LNCAP (cell line): ENCODE data around the gene ABCC4.

ENCODE experiments used
- CTCF ChIP-seq: fragments of 450-650 bp; IDR thresholded peaks from 2 replicates; pipeline ENCODE4 v1.5.1; 2017; ENCODE audit warnings: mild to moderate bottlenecking

Gene ABCC4

DNA sequence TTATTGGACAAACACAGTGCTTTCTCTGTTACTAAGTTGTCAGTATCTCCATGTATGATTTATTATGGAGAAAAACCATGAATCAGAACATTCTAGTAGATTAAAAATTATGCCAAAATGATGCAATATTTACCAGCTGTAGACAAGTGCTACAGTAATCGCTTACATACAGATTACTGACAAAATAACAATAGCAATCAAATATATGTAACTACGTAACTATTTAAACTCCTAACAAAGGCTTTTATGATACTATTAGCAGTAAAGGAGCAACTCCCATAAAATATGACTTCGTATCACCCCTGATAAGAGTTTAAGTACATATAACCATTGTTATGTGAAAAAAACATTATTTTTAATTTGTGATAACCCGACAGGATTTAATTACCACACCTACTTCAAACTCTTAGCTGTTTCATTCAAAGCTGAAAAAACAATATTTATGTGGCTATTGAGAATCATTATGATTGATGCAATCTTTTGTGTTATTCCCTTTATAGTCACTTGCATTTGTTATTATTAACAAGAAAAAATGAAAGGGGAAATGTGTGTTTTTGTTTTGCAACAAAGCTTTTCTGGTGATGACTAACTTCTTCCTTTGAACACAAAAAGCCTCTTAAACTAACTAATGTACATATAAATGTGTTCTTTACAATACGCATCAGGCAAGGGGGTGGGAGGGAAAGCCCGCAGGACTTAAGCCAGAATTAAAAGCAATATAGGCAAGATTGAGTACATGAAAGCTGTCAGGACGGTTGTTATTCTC lies 147.4 kb downstream of the ABCC4 start:
- TF ChIP-seq CTCF, result no peak

DNA sequence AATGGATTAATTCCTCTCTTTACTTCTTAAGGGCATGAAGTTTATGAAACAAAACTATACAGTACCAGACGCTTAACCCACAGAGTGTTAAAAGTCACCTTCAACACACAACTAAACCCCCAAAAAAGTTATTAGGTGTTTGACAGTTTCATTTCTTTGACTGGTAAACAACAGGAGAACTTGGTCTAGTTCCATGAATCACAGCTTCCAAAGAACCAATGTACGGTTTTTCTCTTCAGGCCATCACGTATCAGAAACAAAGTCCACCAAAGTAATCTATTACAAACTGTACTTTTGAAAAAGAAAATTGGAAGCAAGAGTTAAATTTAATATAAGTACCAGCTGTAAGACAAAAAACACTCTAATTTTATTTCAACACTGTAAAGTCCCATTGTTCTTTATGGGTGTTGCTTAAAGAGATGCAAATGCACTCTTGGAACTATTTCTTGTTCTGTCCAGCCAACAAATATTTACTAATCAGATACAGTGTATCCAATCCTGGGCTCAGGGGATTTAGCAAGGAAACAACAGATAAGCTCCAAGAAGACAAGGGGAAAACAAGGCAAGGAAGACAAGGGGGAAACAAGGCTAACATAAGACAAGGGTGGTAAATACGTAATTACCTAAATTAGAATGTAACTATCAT lies 149.2 kb downstream of the ABCC4 start:
- no peak for TF ChIP-seq CTCF

DNA sequence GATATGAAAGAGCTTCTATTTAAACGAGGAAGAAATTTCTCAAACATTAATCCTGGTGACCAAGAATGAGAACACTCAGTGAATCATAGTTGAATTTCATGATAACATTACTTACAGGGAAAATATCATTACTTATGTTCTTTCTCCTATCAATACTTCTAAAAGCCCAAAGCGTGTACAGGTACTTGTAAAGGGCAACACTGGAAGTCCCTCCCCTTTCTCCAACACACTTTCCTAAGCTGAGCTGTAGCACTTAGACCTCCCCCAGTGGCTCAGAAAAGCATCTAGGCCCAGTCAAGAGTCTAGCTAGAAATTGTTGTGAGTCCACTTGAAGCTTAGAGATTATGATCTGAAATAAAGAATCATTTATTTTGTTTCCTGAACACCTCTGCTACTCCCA lies 150.7 kb downstream of the ABCC4 start:
- TF ChIP-seq CTCF, result no peak

- no peak for TF ChIP-seq CTCF
Observed at GRCh38 chr13:95146486-95146885, 154.8 kb downstream of the ABCC4 start.

GRCh38 chr13:95145587-95145986 lies 155.7 kb downstream of the ABCC4 start:
- no peak for TF ChIP-seq CTCF

DNA sequence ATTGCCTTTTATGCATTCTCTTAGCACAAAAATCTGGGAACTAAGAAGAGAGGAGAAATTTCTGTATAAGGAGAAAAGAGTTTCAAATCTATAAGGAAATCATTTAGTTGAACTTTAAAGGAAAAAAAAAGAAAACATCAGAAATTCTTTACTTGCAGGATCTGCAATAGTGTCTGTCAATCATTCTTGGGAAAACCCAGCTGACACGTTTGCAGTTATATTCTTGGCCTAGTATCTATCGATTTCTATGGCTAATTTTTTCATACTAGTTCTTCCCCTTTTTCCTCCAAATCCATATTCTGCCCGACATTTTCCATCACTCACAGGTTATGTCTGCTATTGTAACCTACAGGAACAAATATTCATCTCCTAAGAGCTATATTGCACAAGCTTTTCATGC lies 160.7 kb downstream of the ABCC4 start:
- TF ChIP-seq CTCF, result no peak

- no peak for TF ChIP-seq CTCF
Observed at GRCh38 chr13:95138876-95139585, 162.2 kb downstream of the ABCC4 start.
